Upper lobe of left lung (tissue), 6 donors: ENCODE results near the gene AGRN. TPM values are rescaled to one million over a fixed set of nuclear protein-coding genes. Genes with fewer than 3 reads are reported as not detected.

Experiments
- ATAC-seq, 2 donors: fragments of 200-7000 bp; cut with Tn5 transposase; one replicate each; pipeline ENCODE4 v1.9.1; 2022; ENCODE audit warnings: mild to moderate bottlenecking in 2 of 2, moderate library complexity in 2 of 2; ENCODE audit not compliant: low FRiP score in 2 of 2
- DNase-seq, 2 donors: peaks; one replicate each; pipeline ENCODE4 v3.0.0-alpha.2; 2019 to 2020
- H3K27ac ChIP-seq, 4 donors: fragments of 200-600 bp; sonication (generic); one replicate each; pipeline ENCODE4 v1.5.1; 2016 to 2019
- H3K27me3 ChIP-seq, 4 donors: fragments of 200-600 bp; sonication (generic); one replicate each; pipeline ENCODE4 v1.5.1; 2017 to 2019
- H3K36me3 ChIP-seq, 4 donors: fragments of 200-600 bp; sonication (generic); one replicate each; pipeline ENCODE4 v1.5.1; 2016 to 2019
- H3K4me1 ChIP-seq, 4 donors: fragments of 200-600 bp; sonication (generic); one replicate each; pipeline ENCODE4 v1.5.1; 2018 to 2019
- H3K4me3 ChIP-seq, 4 donors: fragments of 200-600 bp; sonication (generic); one replicate each; pipeline ENCODE4 v1.5.1; 2017 to 2019; ENCODE audit warnings: mild to moderate bottlenecking in 2 of 4, moderate library complexity in 1 of 4
- H3K9me3 ChIP-seq, 4 donors: fragments of 200-600 bp; sonication (generic); one replicate each; pipeline ENCODE4 v1.5.1; 2018 to 2019
- CTCF ChIP-seq, 6 experiments: fragments of 450-650 bp in 4 of 6; fragments of 200-600 bp in 2 of 6; sonication (generic) in 2 of 6; IDR thresholded peaks; one replicate each; pipeline ENCODE4 v1.5.1; 2016 to 2019; ENCODE audit warnings: antibody characterized with exemption in 6 of 6
- EP300 ChIP-seq, 4 donors: sonication (generic); formaldehyde crosslinking; IDR thresholded peaks; one replicate each; pipeline ENCODE4 v1.5.1; 2017; ENCODE audit warnings: antibody characterized with exemption in 4 of 4, control low read depth in 2 of 4
- POLR2A ChIP-seq, 4 donors: fragments of 450-650 bp; IDR thresholded peaks; one replicate each; pipeline ENCODE4 v1.5.1; 2016 to 2017; ENCODE audit warnings: antibody characterized with exemption in 4 of 4, mild to moderate bottlenecking in 2 of 4
- POLR2AphosphoS5 ChIP-seq, 2 donors: sonication (generic); formaldehyde crosslinking; IDR thresholded peaks; one replicate each; pipeline ENCODE4 v1.5.1; 2017; ENCODE audit warnings: antibody characterized with exemption in 2 of 2
- WGBS, 2 donors: methylation state at CpG; one replicate each; pipeline ENCODE4 v1.1.5; 2017 to 2018; 5-methylcytosine and 5-hydroxymethylcytosine counted together
- total RNA-seq, 6 donors: library from RNA; depleted of rRNA in 4 of 6; stranded (reverse); fragments of >200 nt in 4 of 6; gene quantifications; one replicate each; pipeline versions ENCODE4 v1.1.0 to v1.2.1, GENCODE V29; 2016 to 2021
- donor health status: DM: no; HTN: no; CAD: no; lungs with moderate emphysema.
- donor health status: DM: no; HTN: yes; CAD: no; lungs with severe emphysema.

The AGRN gene
- total RNA-seq, 6 donors from 2014 or later, result 91.0 to 316 (median 157) TPM

- no peak for ATAC-seq
- no peaks in the 10 kb centered on the region for H3K4me1 ChIP-seq
- no peak overlapping the region for H3K4me3 ChIP-seq
- peaks cover 0 to 91% (median 60%) of the 10 kb centered on the region in 4 donors for H3K36me3 ChIP-seq
- TF ChIP-seq CTCF (IDR thresholded peaks at IDR 0.05) (no peak), POLR2A (IDR thresholded peaks at IDR 0.05) (no peak), EP300 (IDR thresholded peaks at IDR 0.05) (no peak), POLR2AphosphoS5 (IDR thresholded peaks at IDR 0.05) (no peak)
- no peak overlapping the region for H3K27ac ChIP-seq
- H3K27me3 ChIP-seq, result no peaks in the 10 kb centered on the region
- DNase-seq, result peak in 1 of 2 donors; percentile 72
- 93% methylated on average over 10 to 19 of the region's 25 CpGs for WGBS, 2 donors
- H3K9me3 ChIP-seq, result no peaks in the 10 kb centered on the region
Observed at GRCh38 chr1:1047963-1048362, 28.0 kb downstream of the AGRN start.

- DNase-seq (peak in 1 of 2 donors; percentile 57), ATAC-seq (no peak)
- Histone ChIP-seq H3K4me3 (no peak overlapping the region), H3K27me3 (no peaks in the 10 kb centered on the region), H3K9me3 (no peaks in the 10 kb centered on the region), H3K4me1 (no peaks in the 10 kb centered on the region), H3K27ac (no peak overlapping the region), H3K36me3 (peaks cover 0 to 91% (median 65%) of the 10 kb centered on the region in 4 donors)
- TF ChIP-seq POLR2AphosphoS5 (IDR thresholded peaks at IDR 0.05) (no peak), CTCF (IDR thresholded peaks at IDR 0.05) (no peak), EP300 (IDR thresholded peaks at IDR 0.05) (no peak), POLR2A (IDR thresholded peaks at IDR 0.05) (no peak)
- 91 to 92% methylated on average over 24 of the region's 28 CpGs for WGBS, 2 donors
Observed at GRCh38 chr1:1048765-1049164, 28.8 kb downstream of the AGRN start.

GRCh38 chr1:1049318-1050165 lies 29.6 kb downstream of the AGRN start:
- Histone ChIP-seq H3K9me3 (no peaks in the 10 kb centered on the region), H3K27me3 (no peaks in the 10 kb centered on the region), H3K4me3 (no peak overlapping the region), H3K4me1 (no peaks in the 10 kb centered on the region), H3K36me3 (peaks cover 0 to 91% (median 69%) of the 10 kb centered on the region in 4 donors), H3K27ac (no peak overlapping the region)
- ATAC-seq (no peak), DNase-seq (peak in 1 of 2 donors; percentile 79)
- no peak for TF ChIP-seq POLR2A (IDR thresholded peaks at IDR 0.05)
- TF ChIP-seq POLR2AphosphoS5 (IDR thresholded peaks at IDR 0.05), result no peak
- TF ChIP-seq EP300 (IDR thresholded peaks at IDR 0.05), result no peak
- TF ChIP-seq CTCF (IDR thresholded peaks at IDR 0.05), result no peak
- WGBS, 2 donors, result 93 to 95% methylated on average over 4 to 26 of the region's 57 CpGs

GRCh38 chr1:1050577-1051052 lies 30.7 kb downstream of the AGRN start:
- Histone ChIP-seq H3K36me3 (peaks cover 0 to 92% (median 66%) of the 10 kb centered on the region in 4 donors), H3K27ac (no peak overlapping the region), H3K4me3 (no peak overlapping the region), H3K9me3 (no peaks in the 10 kb centered on the region), H3K27me3 (no peaks in the 10 kb centered on the region), H3K4me1 (no peaks in the 10 kb centered on the region)
- TF ChIP-seq EP300 (IDR thresholded peaks at IDR 0.05) (no peak), POLR2AphosphoS5 (IDR thresholded peaks at IDR 0.05) (no peak), POLR2A (IDR thresholded peaks at IDR 0.05) (no peak), CTCF (IDR thresholded peaks at IDR 0.05) (no peak)
- DNase-seq (peak in 1 of 2 donors; percentile 84), ATAC-seq (no peak)
- WGBS, 2 donors, result 91 to 93% methylated on average over 21 of the region's 32 CpGs
